22Rv1 (cell line): ENCODE measurements around the gene HOXC10.

Experiments used
- ZFX ChIP-seq: fragments of 450-650 bp; IDR thresholded peaks from 2 replicates; pipeline ENCODE4 v1.6.1; 2017; ENCODE audit warnings: antibody characterized with exemption, borderline replicate concordance
- TF ChIP-seq, protein P1 (sequence below): fragments of 450-650 bp; IDR thresholded peaks from 2 replicates; pipeline ENCODE4 v1.5.1; 2017; ENCODE audit warnings: mild to moderate bottlenecking

DNA sequence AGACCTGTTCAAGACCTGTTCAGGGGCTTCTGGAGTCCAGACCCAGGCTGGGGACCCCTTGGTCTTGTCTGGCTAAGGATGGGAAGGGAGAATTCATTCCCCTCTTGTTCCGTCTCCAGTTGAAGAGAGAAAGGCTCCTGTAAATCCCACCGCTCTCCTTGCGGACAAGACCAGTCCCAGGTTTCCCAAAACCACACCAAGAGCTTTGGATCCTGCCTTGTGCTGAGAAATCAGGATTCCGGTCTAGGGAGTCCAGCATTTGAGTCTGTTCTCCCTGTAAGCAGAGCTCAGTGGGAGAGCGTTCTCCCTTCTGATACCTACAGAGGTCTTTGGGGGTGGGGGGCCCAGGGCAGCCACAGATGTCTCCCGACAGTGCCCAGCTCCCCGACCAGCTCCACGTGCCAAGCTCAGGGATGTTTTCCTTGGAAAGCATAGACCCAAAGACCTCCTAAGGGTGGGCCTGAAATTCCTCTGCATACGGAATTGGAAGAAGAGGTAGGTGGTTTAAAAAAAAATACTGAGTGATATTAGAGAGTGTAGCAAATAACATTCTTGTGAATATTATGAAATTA lies 44.4 kb upstream of the HOXC10 start:
- TF ChIP-seq, protein P1, sequence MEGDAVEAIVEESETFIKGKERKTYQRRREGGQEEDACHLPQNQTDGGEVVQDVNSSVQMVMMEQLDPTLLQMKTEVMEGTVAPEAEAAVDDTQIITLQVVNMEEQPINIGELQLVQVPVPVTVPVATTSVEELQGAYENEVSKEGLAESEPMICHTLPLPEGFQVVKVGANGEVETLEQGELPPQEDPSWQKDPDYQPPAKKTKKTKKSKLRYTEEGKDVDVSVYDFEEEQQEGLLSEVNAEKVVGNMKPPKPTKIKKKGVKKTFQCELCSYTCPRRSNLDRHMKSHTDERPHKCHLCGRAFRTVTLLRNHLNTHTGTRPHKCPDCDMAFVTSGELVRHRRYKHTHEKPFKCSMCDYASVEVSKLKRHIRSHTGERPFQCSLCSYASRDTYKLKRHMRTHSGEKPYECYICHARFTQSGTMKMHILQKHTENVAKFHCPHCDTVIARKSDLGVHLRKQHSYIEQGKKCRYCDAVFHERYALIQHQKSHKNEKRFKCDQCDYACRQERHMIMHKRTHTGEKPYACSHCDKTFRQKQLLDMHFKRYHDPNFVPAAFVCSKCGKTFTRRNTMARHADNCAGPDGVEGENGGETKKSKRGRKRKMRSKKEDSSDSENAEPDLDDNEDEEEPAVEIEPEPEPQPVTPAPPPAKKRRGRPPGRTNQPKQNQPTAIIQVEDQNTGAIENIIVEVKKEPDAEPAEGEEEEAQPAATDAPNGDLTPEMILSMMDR: no peak
- TF ChIP-seq ZFX: no peak
